HG02610 (cell line): ENCODE data around the gene TAF1C.
"Not testable (repeated sequence)": the region's sequence is repeated elsewhere in the genome, so short reads cannot be mapped to it uniquely, and the experiment has no call there.

Experiments
- ATAC-seq: cut with Tn5 transposase; IDR thresholded peaks from one replicate; pipeline ENCODE4 v1.9.1; 2021; ENCODE audit warnings: mild to moderate bottlenecking, moderate library complexity; ENCODE audit not compliant: unreplicated experiment

Gene TAF1C

DNA sequence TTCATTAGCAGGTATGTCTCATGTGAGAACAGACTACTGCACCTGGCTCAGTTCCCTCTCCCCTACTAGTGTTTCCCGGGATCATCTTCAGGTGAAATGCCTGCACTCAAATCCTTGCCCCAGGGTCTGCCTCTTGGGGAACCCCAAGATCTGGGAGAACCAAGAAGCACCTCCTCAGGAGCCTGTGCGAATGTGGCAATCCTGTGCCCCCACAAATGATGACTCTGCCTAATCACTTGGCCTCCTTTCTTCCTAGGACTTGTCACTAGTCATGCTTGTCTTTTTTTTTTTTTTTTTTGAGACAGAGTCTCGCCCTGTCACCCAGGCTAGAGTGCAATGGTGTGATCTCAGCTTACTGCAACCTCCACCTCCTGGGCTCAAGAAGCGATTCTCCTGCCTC, 25.8 kb upstream of the TAF1C start:
- ATAC-seq: no peak

GRCh38 chr16:84212154-84212553, 25.3 kb upstream of the TAF1C start:
- no peak for ATAC-seq

DNA sequence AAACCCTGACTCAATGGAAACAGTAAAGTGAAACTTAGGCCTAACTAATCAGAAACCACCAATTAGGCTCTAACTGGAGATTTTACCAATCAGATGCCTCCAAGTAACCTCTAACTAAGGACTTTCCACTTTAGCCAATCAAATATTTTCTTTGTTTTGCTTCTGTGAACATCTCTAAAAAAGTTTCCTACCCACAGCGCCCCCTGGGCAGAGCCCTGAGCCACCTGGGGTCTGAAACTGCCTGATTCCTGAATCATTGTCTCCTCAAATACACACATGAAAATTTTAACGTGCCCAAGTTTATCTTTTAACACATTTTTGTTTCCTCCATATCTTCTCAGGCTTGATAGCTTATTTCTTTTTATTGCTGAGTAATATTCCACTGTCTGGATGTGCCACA, 23.1 kb upstream of the TAF1C start:
- ATAC-seq: no peak

DNA sequence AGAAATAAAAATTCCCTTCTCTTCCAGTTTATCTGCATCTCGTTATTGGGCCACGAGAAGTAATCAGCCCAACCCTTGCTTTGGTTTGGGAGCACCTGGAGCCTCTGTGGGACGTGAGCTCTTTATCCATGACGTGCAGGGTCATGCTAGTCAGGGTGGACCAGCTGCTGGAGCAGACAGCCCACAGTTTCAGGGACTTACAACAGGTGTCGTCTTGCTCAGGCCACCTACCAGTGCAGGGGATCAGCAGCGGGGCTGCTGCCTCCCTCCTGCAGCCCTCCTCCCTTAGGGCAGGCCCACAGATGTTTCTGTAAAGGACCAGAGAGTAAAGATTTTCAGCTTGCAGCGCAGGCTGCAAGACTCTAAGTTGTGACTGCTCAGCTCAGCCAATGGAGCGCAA, 21.0 kb upstream of the TAF1C start:
- ATAC-seq: no peak

GRCh38 chr16:84207251-84207650, 20.4 kb upstream of the TAF1C start:
- ATAC-seq: no peak

DNA sequence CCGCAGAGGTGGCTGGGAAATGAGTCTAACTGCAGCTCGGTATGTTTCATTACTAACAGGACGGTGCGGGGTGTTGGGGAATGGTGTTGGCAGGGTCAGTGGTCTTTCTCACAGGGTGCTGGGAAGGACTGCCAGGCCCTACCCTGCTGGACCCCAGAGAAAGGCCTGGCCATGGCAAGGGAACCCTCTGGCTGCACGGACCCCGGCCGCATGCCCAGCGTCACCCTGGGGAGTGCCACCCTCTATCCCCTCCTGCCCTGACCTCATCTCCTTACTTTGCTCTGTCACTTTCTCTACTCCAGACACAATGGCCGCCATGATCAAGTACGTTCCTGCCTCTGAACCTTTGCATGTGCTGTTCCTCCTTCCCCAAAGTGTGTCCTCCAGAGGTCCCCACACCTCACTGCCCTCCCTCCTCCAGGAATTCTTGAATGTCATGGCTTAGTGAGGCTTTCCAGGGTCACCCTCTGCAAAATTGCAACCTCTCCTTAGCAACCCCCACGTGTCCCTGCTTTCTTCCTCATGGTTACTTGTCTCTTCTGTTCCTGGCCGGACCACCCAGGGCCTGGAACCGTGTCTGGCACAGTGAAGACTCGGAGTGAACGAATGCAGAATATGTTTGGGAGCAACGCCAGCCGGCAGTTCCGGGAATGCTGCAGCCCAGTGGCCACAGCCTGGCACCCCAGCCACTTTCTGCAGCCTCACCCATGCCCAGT, 19.3 kb upstream of the TAF1C start:
- ATAC-seq: no peak

GRCh38 chr16:84205123-84205522, 18.3 kb upstream of the TAF1C start:
- not testable (repeated sequence) for ATAC-seq

- not testable (repeated sequence) for ATAC-seq
Measured at GRCh38 chr16:84204551-84204950, 17.7 kb upstream of the TAF1C start.

- no peak for ATAC-seq
Measured at GRCh38 chr16:84199861-84200260, 13.0 kb upstream of the TAF1C start.

- ATAC-seq: no peak
Measured at GRCh38 chr16:84199097-84199496, 12.2 kb upstream of the TAF1C start.

DNA sequence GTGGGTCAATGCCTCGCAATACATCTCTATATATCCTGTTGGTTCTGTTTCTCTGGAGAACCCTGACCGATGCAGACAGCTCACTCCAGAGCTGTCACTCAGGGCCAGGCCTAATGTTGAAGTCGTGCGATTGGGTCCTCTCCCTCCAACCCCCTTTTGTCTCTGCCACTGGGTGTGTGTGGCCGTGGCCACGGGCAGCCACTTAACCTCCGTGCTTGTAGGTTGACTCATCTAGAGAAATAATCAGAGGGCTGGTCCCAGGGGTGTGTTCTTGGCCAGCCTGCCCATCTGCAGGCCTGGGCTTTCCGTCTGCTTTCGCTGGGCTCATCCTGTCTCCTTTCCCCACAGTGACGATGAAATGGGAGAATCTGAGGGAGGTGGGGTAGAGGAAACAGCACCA, 11.5 kb upstream of the TAF1C start:
- no peak for ATAC-seq

- no peak for ATAC-seq
Measured at GRCh38 chr16:84197466-84198128, 10.7 kb upstream of the TAF1C start.

GRCh38 chr16:84196727-84197394, 10.0 kb upstream of the TAF1C start:
- no peak for ATAC-seq

DNA sequence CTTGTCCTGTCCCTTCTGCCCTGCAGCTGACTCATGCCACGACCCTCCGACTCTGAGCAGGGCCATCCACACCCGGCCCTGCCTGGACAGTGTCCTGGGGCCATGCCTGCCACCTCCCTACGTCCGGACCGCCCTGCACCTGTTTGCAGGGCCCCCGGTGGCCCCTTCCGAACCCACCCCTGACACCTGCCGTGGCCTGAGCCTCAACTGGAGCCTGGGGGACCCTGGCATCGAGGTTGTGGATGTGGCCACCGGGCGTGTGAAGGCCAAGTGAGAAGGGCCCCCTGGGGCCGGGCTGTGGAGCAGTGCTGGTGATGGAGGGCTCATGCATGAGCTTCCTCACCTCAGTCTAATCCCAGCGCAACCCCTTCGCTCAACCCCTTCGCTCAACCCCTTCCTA, 9.2 kb upstream of the TAF1C start:
- no peak for ATAC-seq

DNA sequence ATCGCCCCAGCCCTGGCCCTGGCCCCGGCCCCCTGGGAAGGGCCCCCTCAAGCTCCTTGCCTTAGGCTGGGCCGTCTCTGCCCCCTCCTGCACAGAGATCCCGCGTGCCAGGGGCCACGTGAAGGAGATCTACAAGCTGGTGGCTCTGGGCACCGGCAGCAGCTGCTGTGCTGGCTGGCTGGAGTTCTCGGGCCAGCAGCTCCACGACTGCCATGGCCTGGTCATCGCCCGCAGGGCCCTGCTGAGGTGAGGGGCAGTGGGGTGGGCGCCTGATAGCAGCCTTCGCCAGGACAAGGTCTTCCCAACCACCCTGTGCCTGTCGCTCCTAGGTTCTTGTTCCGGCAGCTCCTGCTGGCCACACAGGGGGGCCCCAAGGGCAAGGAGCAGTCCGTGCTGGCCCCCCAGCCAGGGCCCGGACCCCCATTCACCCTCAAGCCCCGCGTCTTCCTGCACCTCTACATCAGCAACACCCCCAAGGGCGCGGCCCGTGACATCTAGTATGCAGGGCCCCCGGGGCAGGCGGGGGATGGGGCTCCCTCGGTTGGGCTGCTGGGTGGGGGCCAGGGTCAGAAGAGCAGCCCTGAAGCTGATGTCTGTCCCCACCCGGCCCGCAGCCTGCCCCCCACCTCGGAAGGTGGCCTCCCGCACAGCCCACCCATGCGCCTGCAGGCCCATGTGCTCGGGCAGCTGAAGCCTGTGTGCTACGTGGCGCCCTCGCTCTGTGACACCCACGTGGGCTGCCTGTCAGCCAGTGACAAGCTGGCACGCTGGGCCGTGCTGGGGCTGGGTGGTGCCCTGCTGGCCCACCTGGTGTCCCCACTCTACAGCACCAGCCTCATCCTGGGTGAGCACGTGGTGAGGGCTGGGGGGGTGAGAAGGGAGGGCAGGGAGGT, 8.6 kb upstream of the TAF1C start:
- no peak for ATAC-seq

DNA sequence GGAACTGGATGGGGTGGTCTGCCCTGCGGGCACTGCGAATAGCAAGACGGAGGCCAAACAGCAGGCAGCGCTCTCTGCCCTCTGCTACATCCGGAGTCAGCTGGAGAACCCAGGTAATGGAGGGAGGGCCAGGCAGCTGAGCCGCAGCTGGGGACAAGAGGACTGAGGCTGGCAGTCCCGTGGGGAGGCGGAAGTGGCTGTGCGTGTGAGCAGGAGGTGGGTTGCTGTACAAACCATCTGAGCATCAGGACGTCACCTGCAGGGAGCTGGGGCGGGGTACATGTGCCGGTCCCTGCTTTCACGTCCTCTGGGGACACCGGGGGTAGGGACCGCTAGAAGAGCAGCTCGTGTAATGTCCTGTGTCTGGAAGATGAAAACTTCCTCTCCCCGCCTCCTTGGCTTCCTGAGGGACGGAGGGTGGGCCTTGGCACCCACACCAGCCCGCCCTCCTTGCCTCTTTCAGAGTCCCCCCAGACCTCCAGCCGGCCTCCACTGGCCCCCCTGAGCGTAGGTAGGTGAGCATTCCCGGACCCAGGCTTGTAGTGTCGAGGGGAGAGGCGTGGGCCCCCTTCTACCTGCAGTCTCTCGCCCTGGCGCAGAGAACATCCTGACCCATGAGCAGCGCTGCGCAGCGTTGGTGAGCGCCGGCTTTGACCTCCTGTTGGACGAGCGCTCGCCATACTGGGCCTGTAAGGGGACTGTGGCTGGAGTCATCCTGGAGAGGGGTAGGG, 7.8 kb upstream of the TAF1C start:
- no peak for ATAC-seq

- no peak for ATAC-seq
Measured at GRCh38 chr16:84194018-84194417, 7.2 kb upstream of the TAF1C start.

DNA sequence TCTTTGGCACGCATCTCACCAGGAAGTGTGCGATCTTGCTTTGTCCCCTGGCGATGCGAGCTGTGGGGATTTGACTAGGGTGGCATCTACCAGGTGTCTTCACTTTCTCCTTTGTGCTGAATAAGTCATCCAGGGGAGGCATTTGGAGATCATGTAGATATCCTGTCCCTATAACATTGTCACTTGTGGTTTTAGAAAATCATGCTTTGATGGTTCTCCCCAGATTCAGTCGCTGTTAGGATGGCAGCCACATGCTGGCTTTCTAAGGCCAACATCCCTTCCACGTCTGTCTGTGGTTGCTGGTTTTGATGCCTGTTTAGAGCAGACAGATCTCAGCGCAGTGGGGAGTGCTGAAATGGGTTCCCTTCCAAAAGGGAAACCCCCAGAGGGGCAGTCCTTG, 6.6 kb upstream of the TAF1C start:
- no peak for ATAC-seq

GRCh38 chr16:84191466-84191865, 4.6 kb upstream of the TAF1C start:
- no peak for ATAC-seq

GRCh38 chr16:84190731-84191388, 4.0 kb upstream of the TAF1C start, which contains the start of gene ADAD2:
Gene ADAD2, plus strand, starts transcription at chr16:84191157. Its CDS starts 74 bp downstream, at chr16:84191231.
- no peak for ATAC-seq
